ENCODE measurements around the gene EPHA6. TPM values are rescaled to one million over a fixed set of nuclear protein-coding genes. Genes with fewer than 3 reads are reported as not detected.

The EPHA6 gene
- total RNA-seq, 2 experiments from 2014 or later = not detected

DNA sequence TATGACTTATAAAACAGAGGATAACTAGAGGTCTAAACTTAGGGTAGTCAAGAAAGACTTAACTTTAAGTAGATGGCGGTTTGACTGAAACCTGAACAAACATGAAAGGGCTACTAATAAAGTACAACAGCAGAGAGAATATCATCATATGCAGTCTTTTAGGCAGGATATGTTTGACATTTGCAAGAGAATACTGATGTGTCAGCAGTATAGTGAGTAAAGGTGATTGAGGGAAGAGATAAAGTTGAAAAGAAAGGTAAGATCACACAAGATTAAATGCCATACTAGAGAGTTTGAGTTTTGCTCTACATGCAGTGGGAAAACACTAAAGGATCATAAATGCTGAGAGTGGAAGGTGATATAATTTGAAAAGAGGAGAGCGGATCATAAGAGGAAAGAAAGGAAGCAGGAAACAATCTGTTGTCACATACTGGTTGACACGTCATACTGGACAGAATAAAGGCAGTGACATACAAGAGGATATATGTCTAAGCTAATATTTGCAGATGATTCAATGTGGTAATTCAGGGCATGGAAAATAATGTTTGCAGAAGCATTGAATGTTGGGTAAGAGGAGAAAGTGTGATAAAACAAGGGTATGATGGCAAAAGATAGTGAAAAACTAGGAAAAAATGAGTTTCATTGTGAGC, 223.0 kb downstream of the EPHA6 start:
- Mint-ChIP-seq H3K36me3 (no peaks in the 10 kb centered on the region), H3K27me3 (no peaks in the 10 kb centered on the region), H3K27ac (no peak overlapping the region), H3K9me3 (no peaks in the 10 kb centered on the region), H3K4me3 (no peak overlapping the region), H3K4me1 (no peaks in the 10 kb centered on the region)
- no peak for DNase-seq

DNA sequence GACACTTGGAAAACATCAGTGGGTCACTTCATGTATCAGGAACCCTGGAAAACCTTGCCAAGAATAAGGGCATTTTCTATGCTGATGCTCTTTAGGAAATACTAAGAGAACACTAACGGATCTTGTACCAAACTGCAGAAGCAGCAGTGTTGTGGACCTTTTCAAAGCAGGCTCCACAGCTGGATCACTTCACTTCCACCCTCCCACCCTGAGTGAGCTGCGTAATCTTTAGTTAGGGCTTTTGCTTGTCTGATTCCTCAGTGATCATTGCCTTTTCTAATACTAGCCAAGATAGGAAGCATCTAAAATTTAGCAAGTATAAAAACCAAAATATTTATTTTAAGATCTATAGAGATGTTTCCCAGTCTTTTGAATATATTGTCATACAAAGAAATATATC, 229.0 kb downstream of the EPHA6 start:
- Mint-ChIP-seq H3K27me3 (no peaks in the 10 kb centered on the region), H3K27ac (no peak overlapping the region), H3K9me3 (no peaks in the 10 kb centered on the region), H3K4me3 (no peak overlapping the region), H3K4me1 (no peaks in the 10 kb centered on the region), H3K36me3 (no peaks in the 10 kb centered on the region)
- DNase-seq = no peak

GRCh38 chr3:97057365-97057764, 243.0 kb downstream of the EPHA6 start:
- no peak for DNase-seq
- Mint-ChIP-seq H3K4me3 (no peak overlapping the region), H3K9me3 (peaks cover 3% of the 10 kb centered on the region), H3K4me1 (no peaks in the 10 kb centered on the region), H3K27me3 (no peaks in the 10 kb centered on the region), H3K36me3 (no peaks in the 10 kb centered on the region), H3K27ac (no peak overlapping the region)

DNA sequence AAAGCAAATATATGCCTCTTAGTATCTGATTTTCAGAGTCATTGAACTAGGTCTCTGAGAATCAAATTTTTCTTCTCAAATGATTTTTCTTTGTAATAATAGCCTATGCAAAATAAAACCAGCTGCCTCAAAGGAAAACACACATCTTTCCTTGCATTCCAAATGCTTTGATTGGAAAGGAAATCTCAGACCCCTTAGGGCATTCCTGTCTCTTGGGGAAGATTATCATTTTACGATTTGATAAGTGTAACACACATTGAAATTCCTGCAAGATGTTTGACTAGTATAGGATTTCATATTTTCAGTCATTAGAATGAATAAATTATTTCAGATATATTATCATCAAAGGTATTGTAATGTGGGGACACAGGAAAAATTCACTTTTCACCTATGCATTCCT, 244.8 kb downstream of the EPHA6 start:
- Mint-ChIP-seq H3K27me3 (no peaks in the 10 kb centered on the region), H3K27ac (no peak overlapping the region), H3K4me1 (no peaks in the 10 kb centered on the region), H3K36me3 (no peaks in the 10 kb centered on the region), H3K9me3 (peaks cover 8% of the 10 kb centered on the region), H3K4me3 (no peak overlapping the region)
- no peak for DNase-seq

GRCh38 chr3:97066531-97066930, 252.1 kb downstream of the EPHA6 start:
- DNase-seq = no peak
- H3K4me1 Mint-ChIP-seq = no peaks in the 10 kb centered on the region
- no peak overlapping the region for H3K4me3 Mint-ChIP-seq
- H3K27me3 Mint-ChIP-seq = no peaks in the 10 kb centered on the region
- H3K27ac Mint-ChIP-seq = no peak overlapping the region
- H3K9me3 Mint-ChIP-seq = peaks cover 5% of the 10 kb centered on the region
- no peaks in the 10 kb centered on the region for H3K36me3 Mint-ChIP-seq

DNA sequence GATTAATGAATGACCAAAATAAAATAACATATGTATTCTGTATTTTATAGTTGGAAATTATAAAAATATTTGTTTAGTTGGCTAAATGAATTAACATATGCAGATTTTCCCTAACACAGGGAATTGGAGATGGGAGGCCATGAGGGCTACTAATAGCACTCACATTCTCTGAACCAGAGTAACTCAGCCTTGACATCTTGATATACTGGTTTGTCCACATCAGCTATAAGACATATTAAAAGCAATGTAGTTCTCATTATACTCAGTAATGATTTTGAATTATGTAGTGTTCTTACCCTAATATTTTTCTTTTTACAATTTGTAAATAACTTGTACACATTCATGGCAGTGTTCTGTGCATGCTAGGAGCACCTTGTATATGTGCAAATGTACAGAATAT, 255.9 kb downstream of the EPHA6 start:
- Mint-ChIP-seq H3K27ac (no peak overlapping the region), H3K9me3 (no peaks in the 10 kb centered on the region), H3K36me3 (no peaks in the 10 kb centered on the region), H3K27me3 (no peaks in the 10 kb centered on the region), H3K4me1 (no peaks in the 10 kb centered on the region), H3K4me3 (no peak overlapping the region)
- no peak for DNase-seq

- no peaks in the 10 kb centered on the region for H3K27me3 Mint-ChIP-seq
- no peak overlapping the region for H3K27ac Mint-ChIP-seq
- no peaks in the 10 kb centered on the region for H3K4me1 Mint-ChIP-seq
- H3K4me3 Mint-ChIP-seq = no peak overlapping the region
- DNase-seq = no peak
- H3K36me3 Mint-ChIP-seq = no peaks in the 10 kb centered on the region
- peaks cover 3% of the 10 kb centered on the region for H3K9me3 Mint-ChIP-seq
These were observed 260.2 kb downstream of the EPHA6 start for GRCh38 chr3:97074546-97074945.

- H3K4me3 Mint-ChIP-seq = no peak overlapping the region
These were observed 262.3 kb downstream of the EPHA6 start for GRCh38 chr3:97076673-97077072.

DNA sequence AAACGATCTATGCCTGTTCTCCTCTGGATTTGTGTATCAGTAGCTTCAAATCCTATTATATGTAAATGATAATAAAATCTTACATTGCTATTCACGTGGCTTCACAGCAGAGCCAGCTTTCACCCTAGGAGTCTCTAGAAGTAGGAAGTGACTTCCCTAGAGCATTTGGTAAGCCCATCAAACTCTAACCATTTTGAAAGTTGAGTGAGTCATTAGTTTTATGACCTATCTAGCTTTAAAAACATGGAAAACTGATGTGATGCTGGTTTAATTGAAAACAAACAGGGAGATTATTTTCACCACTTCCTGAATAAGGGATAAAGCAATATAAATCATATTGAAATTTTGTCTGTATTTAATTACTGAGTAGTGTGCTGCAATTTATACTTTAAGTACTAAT, 275.2 kb downstream of the EPHA6 start:
- H3K4me1 Mint-ChIP-seq = no peaks in the 10 kb centered on the region
- no peak for DNase-seq
- no peaks in the 10 kb centered on the region for H3K27me3 Mint-ChIP-seq
- no peaks in the 10 kb centered on the region for H3K36me3 Mint-ChIP-seq
- no peak overlapping the region for H3K27ac Mint-ChIP-seq
- no peaks in the 10 kb centered on the region for H3K9me3 Mint-ChIP-seq
- no peak overlapping the region for H3K4me3 Mint-ChIP-seq

More at GRCh38 chr3:97076673-97077072, 262.3 kb downstream of the EPHA6 start:
- H3K9me3 Mint-ChIP-seq = peaks cover 3% of the 10 kb centered on the region
- H3K36me3 Mint-ChIP-seq = no peaks in the 10 kb centered on the region
- no peak overlapping the region for H3K27ac Mint-ChIP-seq
- no peaks in the 10 kb centered on the region for H3K27me3 Mint-ChIP-seq
- DNase-seq = no peak
- no peaks in the 10 kb centered on the region for H3K4me1 Mint-ChIP-seq

GRCh38 chr3:97102641-97103040, 288.2 kb downstream of the EPHA6 start:
- Mint-ChIP-seq H3K27me3 (no peaks in the 10 kb centered on the region), H3K4me1 (no peaks in the 10 kb centered on the region), H3K27ac (no peak overlapping the region), H3K4me3 (no peak overlapping the region), H3K36me3 (no peaks in the 10 kb centered on the region), H3K9me3 (peaks cover 4% of the 10 kb centered on the region)
- DNase-seq = no peak

DNA sequence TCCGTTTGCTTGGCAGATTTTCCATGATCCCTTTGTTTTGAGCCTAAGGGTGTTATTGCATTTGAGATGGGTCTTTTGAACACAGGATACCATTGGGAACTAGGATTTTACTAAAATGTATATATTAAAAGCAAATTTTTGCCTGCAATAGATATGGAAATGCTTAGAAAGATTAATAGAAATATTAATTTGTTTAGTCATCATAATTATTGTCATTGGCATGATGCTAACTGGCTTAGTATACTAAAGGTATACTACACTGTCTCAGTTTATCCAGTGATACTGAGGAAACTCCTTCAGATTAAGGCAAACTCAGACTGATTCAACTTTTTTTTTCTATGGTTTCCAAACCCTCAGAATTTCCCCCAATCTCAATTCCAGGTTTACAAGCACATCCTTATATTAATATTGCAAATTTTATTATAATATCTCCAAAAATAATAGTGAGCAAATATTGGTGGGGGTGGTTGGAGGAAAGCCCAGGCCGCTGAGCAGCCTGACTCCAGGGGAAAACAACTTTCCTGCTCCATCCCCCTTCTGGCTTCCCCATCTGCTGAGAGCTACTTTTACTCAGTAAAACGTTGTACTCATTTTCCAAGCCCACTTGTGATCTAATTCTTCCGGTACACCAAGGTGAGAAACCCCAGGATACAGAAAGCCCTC, 291.7 kb downstream of the EPHA6 start:
- H3K4me3 Mint-ChIP-seq = no peak overlapping the region
- no peaks in the 10 kb centered on the region for H3K27me3 Mint-ChIP-seq
- peaks cover 4% of the 10 kb centered on the region for H3K9me3 Mint-ChIP-seq
- no peak overlapping the region for H3K27ac Mint-ChIP-seq
- no peaks in the 10 kb centered on the region for H3K36me3 Mint-ChIP-seq
- no peak for DNase-seq
- no peaks in the 10 kb centered on the region for H3K4me1 Mint-ChIP-seq

DNA sequence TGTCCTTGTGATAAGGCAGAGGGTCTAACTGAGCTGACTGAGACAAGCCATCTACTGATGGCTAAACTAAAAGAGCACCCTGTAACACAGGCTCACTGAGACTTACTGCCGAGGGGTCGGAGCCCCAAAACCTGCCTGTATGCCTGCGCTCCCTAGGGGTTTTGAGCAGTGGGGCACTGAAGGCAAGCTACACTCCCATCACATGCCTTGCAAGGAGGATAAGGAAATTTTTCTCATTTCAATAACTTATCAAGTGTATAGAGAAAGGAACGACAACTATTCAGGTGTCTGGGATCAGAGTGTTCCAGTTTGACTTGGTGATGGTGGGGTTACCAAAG, 292.2 kb downstream of the EPHA6 start:
- DNase-seq = no peak
- H3K9me3 Mint-ChIP-seq = peaks cover 4% of the 10 kb centered on the region
- H3K4me1 Mint-ChIP-seq = no peaks in the 10 kb centered on the region
- no peak overlapping the region for H3K4me3 Mint-ChIP-seq
- H3K36me3 Mint-ChIP-seq = no peaks in the 10 kb centered on the region
- H3K27me3 Mint-ChIP-seq = no peaks in the 10 kb centered on the region
- no peak overlapping the region for H3K27ac Mint-ChIP-seq

GRCh38 chr3:97108136-97108535, 293.7 kb downstream of the EPHA6 start:
- Mint-ChIP-seq H3K9me3 (peaks cover 3% of the 10 kb centered on the region), H3K27me3 (no peaks in the 10 kb centered on the region), H3K36me3 (no peaks in the 10 kb centered on the region), H3K4me3 (no peak overlapping the region), H3K4me1 (no peaks in the 10 kb centered on the region), H3K27ac (no peak overlapping the region)
- DNase-seq = no peak

- H3K27ac Mint-ChIP-seq = no peak overlapping the region
- no peak overlapping the region for H3K4me3 Mint-ChIP-seq
These were observed 296.9 kb downstream of the EPHA6 start for GRCh38 chr3:97111244-97111643.

GRCh38 chr3:97121386-97121785, 307.0 kb downstream of the EPHA6 start:
- Mint-ChIP-seq H3K27me3 (no peaks in the 10 kb centered on the region), H3K4me3 (no peak overlapping the region), H3K4me1 (no peaks in the 10 kb centered on the region), H3K9me3 (no peaks in the 10 kb centered on the region), H3K36me3 (no peaks in the 10 kb centered on the region), H3K27ac (no peak overlapping the region)
- no peak for DNase-seq

More at GRCh38 chr3:97111244-97111643, 296.9 kb downstream of the EPHA6 start:
- Mint-ChIP-seq H3K36me3 (no peaks in the 10 kb centered on the region), H3K4me1 (no peaks in the 10 kb centered on the region), H3K9me3 (no peaks in the 10 kb centered on the region), H3K27me3 (no peaks in the 10 kb centered on the region)
- DNase-seq = no peak

DNA sequence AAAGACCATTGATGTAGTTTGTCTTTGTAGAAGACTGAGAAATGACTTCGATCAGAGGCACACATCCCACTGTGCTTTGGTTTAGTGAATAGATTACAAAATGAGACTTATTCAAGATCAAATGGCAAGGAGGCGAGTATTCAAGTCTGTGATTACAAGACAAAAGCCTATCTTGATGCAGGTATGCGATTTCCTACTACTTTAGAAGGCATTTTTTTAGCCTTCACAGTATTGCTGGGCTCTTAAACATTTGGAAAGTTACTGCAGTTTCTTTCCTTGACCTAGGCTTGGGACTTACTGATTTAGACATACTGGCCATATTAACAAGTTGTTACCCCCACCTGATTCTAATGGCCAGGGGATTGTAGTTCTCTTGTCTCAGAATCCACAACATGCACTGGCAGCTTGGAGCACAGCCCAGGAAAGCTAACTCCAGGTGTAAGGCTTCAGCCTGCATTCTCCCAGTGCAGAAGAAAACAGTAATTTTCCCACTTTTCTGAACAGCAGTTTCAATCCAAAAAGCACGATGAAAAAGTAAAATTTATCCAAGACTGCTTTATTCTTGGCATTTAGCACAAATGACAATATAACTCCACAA, 311.6 kb downstream of the EPHA6 start:
- no peaks in the 10 kb centered on the region for H3K27me3 Mint-ChIP-seq
- no peaks in the 10 kb centered on the region for H3K36me3 Mint-ChIP-seq
- DNase-seq = no peak
- H3K4me1 Mint-ChIP-seq = no peaks in the 10 kb centered on the region
- H3K4me3 Mint-ChIP-seq = no peak overlapping the region
- no peak overlapping the region for H3K27ac Mint-ChIP-seq
- H3K9me3 Mint-ChIP-seq = no peaks in the 10 kb centered on the region
